ES-I3 (cell line): Measurements from ENCODE around the gene HNRNPL.
"Not testable (repeated sequence)": the region's sequence is repeated elsewhere in the genome, so short reads cannot be mapped to it uniquely, and the experiment has no call there.

Experiments
- H3K36me3 ChIP-seq: 2 replicates; pipeline ENCODE4 v1.6.1; 2013; ENCODE audit warnings: mild to moderate bottlenecking, low read length, control low read depth, moderate library complexity; ENCODE audit not compliant: insufficient read depth
- H3K4me1 ChIP-seq: 2 replicates; pipeline ENCODE4 v1.6.1; 2013; ENCODE audit warnings: mild to moderate bottlenecking, control low read depth, low read length; ENCODE audit not compliant: insufficient read depth
- H3K9ac ChIP-seq: 2 replicates; pipeline ENCODE4 v1.6.1; 2013; ENCODE audit warnings: low read depth, mild to moderate bottlenecking, low read length, moderate library complexity
- H3K9me3 ChIP-seq: 2 replicates; pipeline ENCODE4 v1.6.1; 2013; ENCODE audit warnings: mild to moderate bottlenecking, low read length, moderate library complexity; ENCODE audit not compliant: control insufficient read depth, insufficient read depth

Gene HNRNPL

DNA sequence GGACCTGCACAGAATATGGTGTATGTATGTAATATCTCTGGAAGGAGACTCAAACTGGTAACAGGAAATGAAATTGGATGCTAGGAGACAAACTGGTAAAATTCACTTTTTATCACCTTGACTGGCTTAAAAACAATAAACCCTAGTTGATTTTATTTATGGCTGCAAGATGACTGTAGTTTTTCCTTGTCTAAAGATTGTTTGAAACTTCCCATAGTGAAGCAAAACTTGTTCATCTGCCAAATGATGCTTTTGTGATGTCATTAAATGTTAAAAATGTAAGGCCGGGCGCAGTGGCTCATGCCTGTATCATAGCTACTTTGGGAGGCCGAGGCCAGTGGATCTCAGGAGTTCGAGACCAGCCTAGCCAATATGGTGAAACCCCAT, 15.7 kb downstream of the HNRNPL start:
- H3K36me3 ChIP-seq: peaks cover 34% of the 10 kb centered on the region
- peaks cover 4% of the 10 kb centered on the region; the same call in 1 of the 2 replicates for H3K4me1 ChIP-seq
- no peaks in the 10 kb centered on the region for H3K9me3 ChIP-seq
- no peak overlapping the region for H3K9ac ChIP-seq

DNA sequence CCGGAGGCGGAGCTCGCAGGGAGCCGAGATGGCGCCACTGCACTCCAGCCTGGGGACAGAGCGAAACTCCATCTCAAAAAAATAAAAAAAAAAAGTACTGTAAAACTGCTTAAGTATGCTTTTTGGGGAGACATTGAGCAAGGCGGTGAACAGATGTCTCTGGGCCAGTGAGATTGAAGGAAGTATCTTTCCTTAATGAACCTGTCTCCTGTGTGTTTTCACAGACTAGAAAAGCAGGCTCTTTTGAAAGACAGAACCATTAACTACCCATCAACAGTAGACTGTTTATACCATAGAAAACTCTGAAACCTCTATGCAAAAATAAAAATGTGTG, 16.7 kb downstream of the HNRNPL start:
- H3K9me3 ChIP-seq: no peaks in the 10 kb centered on the region
- no peak overlapping the region for H3K9ac ChIP-seq
- peaks cover 4% of the 10 kb centered on the region; the same call in 1 of the 2 replicates for H3K4me1 ChIP-seq
- peaks cover 26% of the 10 kb centered on the region for H3K36me3 ChIP-seq

DNA sequence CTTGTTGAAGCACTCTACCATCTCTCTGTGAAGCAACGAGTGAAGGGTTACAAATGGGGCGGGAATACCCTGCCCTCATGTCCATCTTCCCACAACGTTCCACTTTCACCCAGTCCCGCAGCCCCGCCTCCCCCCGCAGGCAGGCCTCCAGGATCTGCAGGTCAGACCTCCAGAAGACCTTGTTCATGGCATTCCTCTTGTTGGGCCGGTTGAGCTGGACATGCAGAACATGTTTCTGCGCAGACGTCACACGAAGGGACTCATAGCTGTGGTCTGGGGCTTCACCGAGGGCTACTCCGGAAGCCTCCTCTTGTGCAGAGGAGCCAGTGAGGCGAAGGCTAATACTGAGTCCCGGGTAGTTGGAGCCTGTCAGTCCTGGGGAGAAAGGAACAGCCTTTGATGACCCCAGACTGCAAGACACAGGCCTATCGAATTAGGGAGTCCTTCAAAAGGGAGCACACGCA, 18.6 kb downstream of the HNRNPL start:
- peak overlapping the region; percentile 70 for H3K9ac ChIP-seq
- peaks cover 10% of the 10 kb centered on the region for H3K36me3 ChIP-seq

DNA sequence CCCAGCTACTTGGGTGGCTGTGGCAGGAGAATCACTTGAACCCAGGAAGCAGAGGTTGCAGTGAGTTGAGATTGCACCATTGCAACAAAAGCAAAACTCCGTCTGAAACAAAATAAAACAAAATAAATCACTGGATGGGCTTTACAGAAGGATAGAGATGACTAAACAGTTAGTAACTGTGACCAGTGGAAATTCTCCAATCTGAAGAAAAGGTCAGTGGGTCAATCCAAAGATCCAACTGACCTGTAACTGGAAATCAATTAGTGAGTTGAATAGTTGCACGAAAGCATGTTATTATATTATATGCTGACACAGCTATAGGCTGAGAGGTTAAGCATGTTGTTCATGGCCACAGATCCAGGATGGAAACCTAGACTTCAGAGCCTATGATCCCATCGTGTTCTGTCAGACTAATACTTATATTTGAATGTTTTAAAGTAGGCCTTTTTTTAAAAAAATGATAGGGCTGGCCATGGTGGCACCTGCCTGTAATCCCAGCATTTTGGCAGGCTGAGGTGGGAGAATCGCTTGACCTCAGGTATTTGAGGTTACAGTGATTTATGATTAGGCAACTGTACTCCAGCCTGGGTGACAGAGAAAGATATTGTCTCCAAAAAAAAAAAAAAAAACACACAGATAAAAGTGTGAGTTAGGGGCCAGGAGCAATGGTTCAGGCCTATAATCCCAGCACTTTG, 19.6 kb downstream of the HNRNPL start:
- peaks cover under 1% of the 10 kb centered on the region; the same call in 1 of the 2 replicates for H3K36me3 ChIP-seq
- H3K4me1 ChIP-seq: peaks cover 12% of the 10 kb centered on the region; the same call in 1 of the 2 replicates
- H3K9me3 ChIP-seq: no peaks in the 10 kb centered on the region
- no peak overlapping the region for H3K9ac ChIP-seq

More for the DNA sequence above, 18.6 kb downstream of the HNRNPL start:
- Histone ChIP-seq H3K9me3 (no peaks in the 10 kb centered on the region), H3K4me1 (peaks cover 9% of the 10 kb centered on the region; the same call in 1 of the 2 replicates)

DNA sequence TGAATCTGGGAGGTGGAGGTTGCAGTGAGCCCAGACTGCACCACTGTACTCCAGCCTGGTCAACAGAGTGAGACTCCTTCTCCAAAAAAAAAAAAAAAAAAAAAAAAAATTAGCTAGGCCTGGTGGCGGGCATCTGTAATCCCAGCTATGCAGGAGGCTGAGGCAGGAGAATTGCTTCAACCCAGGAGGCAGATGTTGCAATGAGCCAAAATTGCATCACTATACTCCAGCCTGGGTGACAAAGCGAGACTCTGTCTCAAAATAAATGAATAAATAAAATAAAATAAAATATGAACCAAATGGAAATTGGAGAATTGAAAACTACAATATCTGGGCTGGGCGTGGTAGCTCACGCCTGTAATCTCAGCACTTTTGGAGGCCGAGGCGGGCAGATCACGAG, 20.6 kb downstream of the HNRNPL start:
- not testable (repeated sequence) for H3K9ac ChIP-seq, H3K36me3 ChIP-seq, H3K9me3 ChIP-seq
- peaks cover 19% of the 10 kb centered on the region for H3K4me1 ChIP-seq

DNA sequence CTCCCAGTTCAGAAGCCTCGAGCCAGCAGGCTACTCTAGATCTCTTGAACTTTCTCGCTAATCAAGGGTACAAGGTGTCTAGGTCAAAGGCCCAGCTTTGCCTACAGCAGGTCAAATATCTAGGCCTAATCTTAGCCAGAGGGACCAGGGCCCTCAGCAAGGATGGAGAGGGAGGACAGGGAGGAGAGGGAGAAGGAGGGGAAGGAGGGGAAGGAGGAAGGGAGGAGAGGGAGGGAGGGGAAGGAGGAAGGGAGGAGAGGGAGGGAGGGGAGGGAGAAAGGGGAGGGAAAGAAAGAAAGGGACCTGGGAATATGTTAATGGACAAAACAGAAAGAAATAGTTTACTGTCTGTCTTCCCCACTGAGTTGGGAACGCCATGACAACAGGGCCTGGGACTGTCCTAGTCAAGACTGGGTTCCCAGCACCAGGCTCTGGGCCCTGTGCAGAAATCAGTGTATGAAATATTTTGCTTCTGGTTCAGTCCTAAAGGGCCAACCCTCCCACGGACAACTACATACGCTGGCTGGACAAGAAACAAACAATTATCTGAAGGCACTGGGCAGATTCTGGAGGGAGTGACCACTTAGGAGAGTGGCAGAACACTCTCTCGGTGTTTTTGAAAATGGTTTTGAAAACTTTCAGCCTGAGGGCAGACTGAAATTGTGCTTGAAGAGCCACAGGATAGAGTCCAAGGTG, 22.8 kb downstream of the HNRNPL start:
- H3K4me1 ChIP-seq: peaks cover 15% of the 10 kb centered on the region
- H3K9me3 ChIP-seq: no peaks in the 10 kb centered on the region
- H3K36me3 ChIP-seq: no peaks in the 10 kb centered on the region
- no peak overlapping the region for H3K9ac ChIP-seq

DNA sequence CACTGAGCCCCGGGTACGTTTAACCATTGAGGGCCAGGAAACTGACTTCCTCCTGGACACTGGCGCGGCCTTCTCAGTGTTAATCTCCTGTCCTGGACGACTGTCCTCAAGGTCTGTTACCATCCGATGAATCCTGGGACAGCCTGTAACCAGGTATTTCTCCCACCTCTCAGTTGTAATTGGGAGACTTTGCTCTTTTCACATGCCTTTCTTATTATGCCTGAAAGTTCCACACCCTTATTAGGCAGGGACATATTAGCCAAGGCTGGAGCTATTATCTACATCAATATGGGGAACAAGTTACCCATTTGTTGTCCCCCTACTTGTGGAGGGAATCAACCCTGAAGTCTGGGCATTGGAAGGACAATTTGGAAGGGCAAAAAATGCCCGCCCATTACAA, 23.9 kb downstream of the HNRNPL start:
- H3K9ac ChIP-seq, H3K9me3 ChIP-seq, H3K36me3 ChIP-seq: not testable (repeated sequence)
- peaks cover 15% of the 10 kb centered on the region for H3K4me1 ChIP-seq

DNA sequence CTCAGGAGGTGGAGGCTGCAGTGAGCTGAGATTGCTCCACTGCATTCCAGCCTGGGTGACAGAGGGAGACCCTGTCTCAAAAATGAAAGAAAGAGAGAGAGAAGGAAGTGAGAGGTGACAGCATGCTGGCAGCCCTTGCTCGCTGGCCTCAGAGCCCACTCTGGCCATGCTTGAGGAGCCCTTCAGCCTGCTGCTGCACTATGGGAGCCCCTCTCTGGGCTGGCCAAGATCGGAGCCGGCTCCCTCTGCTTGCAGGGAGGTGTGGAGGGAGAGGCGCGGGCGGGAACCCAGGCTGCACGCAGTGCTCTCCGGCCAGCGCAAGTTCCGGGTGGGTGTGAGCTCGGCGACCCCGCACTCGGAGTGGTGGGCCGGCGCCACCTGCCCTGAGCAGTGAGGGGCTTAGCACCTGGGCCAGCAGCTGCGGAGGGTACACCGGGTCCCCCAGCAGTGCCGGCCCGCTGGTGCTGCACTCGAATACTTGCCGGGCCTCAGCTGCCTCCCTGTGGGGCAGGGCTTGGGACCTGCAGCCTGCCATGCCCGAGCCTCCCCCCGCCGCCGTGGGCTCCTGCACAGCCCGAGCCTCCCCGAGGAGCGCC, 28.5 kb downstream of the HNRNPL start:
- H3K9ac ChIP-seq, H3K9me3 ChIP-seq, H3K36me3 ChIP-seq: not testable (repeated sequence)
- H3K4me1 ChIP-seq: peaks cover 15% of the 10 kb centered on the region

DNA sequence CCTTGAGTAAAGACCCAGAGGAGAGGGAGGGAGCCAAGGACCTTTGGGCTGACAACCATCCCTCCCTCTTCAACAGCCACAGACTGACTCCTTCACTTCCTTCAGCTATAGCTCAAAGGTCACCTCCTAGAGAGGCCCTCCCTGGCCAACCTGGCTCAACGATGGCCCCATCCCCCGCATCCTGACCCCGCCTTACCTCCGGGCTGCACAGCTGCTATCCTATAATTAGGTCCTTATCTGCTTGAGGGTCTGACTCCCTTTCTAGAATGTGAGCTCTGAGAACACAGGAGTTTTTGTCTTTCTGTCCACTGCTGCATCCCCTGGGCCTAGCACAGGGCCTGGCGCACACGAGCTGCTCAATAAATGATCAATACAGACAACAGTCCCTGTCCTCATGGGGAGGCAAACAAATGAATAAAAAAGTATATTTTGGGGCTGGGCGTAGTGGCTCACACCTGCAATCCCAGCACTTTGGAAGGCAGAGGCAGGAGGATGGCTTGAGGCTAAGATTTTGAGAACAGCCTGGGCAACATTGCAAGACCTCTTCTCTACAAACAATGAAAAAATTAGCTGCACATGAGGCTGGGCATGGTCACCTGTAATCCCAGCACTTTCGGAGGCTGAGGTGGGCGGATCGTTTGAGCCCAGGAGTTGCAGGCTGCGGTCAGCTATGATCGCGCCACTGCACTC, 30.4 kb downstream of the HNRNPL start:
- Histone ChIP-seq H3K4me1 (peaks cover 5% of the 10 kb centered on the region; the same call in 1 of the 2 replicates), H3K9ac (no peak overlapping the region), H3K9me3 (no peaks in the 10 kb centered on the region), H3K36me3 (0 out of 2 replicates have a peak, but pooled peaks cover 2% of the 10 kb centered on the region)

DNA sequence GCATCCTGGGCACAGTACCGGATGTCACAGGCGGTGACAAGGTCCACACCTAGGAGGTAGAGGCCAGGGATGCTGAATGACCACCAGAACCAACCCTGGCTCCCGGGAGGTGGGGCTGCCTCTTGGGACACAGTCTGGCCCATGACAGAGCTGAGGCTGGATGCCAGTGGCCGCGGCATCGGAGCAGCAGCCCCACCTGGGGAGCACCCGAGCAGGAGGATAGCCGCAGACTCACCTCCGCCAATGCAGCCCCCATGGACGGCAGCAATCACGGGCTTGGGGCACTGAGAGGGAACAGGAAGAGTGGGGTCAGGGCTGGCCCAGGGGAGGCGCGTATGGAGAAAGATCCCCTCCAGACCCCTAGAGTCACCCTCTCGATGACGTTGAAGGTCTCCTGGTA, 32.7 kb downstream of the HNRNPL start:
- H3K9me3 ChIP-seq: no peaks in the 10 kb centered on the region
- no peak overlapping the region for H3K9ac ChIP-seq
- H3K36me3 ChIP-seq: 0 out of 2 replicates have a peak, but pooled peaks cover 2% of the 10 kb centered on the region
- H3K4me1 ChIP-seq: peaks cover 5% of the 10 kb centered on the region; the same call in 1 of the 2 replicates

DNA sequence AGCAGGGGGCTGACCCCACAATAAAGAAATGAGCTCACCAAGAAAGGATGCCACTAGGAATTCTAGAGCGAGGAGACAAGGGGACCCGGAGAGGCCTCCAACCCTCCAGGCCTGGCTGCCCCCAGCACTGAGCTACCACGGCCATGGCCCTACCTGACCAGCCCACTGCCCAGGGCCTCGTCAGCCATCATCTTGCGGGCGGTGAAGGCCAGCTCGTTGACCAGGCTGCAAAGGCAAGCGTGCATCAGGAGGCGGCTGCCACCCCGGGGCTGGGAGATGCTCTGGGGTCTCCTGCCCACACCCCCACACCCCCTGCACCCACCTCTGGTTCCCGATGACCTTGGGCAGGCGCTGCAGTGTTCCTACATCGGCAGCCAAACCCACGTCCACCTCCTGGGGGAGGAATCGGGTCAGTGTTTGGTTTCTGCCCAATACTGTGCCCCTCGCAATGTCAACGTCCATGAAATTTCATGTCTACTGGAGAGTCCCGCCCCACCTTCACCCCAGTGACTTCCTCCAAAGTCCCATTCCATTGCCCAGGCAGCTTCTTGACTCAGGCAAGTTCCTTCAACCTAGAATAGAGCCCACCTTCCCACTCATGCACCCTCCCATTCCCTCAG, 33.5 kb downstream of the HNRNPL start:
- Histone ChIP-seq H3K36me3 (0 out of 2 replicates have a peak, but pooled peaks cover 2% of the 10 kb centered on the region), H3K9ac (no peak overlapping the region), H3K9me3 (no peaks in the 10 kb centered on the region), H3K4me1 (peaks cover 5% of the 10 kb centered on the region; the same call in 1 of the 2 replicates)

DNA sequence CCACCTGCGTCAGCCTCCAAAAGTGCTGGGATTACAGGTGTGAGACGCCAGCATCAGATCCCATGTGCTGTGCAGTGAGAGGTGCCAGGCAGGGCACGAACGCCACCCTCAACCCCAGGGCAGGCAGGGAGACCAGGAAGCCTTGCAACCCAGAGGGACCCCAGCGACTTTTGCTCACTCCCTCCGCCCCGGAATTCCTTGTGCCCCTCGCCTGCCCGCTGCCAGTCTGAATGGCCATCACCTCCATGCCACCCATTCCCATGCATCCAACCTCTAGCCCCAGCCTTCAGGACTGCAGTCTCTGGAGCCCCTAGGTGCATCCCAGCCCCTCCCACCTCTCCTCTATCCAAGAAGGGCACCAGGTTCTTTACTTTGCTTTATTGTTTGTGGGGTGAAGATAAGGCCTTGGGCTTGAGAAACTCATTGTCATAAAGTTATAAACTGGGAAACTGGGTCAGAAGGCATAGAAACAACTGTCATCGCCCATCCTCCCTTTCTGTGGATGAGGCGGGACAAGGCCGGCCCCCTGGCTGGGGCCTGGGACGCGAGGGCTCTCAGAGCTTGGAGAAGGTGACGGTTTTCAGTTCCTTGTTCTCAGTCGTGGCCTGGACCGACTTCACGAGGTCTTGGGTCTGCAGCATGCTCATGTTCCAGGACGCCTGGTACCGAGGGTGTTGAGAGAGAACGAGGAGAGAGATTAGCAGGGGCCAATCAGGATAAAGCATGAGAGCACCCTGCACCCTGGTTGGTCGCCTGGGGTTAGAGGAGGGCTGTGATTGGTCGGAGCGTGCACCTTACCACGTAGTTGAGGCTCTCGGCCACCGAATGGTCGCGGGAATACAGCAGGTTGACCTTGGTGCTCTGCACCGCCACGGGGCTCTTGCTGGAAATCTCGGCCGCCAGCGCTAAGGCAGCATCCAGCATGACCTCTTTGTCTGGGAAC, 34.5 kb downstream of the HNRNPL start:
- H3K9me3 ChIP-seq: no peaks in the 10 kb centered on the region
- no peak overlapping the region for H3K9ac ChIP-seq
- H3K4me1 ChIP-seq: peaks cover 5% of the 10 kb centered on the region; the same call in 1 of the 2 replicates
- H3K36me3 ChIP-seq: no peaks in the 10 kb centered on the region

DNA sequence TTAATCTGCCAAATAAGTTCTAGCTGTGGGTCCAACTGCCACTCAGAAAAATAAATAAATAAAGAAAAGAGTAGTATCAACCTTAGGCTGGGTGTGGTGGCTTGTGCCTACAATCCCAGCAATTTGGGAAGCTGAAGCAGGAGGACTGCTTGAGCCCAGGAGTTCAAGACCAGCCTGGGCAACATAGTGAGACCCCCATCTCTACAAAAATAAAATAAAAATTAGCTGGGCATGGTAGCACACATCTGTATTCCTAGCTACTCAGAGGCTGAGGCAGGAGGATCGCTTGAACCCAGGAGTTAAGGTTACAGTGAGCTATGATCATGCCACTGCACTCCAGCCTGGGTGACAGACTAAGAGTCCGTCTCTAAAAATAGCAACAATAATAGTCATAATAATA, 35.9 kb downstream of the HNRNPL start:
- not testable (repeated sequence) for H3K9ac ChIP-seq, H3K9me3 ChIP-seq, H3K36me3 ChIP-seq, H3K4me1 ChIP-seq
